Dermis microvascular lymphatic vessel endothelial cell (primary cell): ENCODE results near the gene RAVER1. TPM values are rescaled to one million over a fixed set of nuclear protein-coding genes. Genes with fewer than 3 reads are reported as not detected.
"Not testable (repeated sequence)": the region's sequence is repeated elsewhere in the genome, so short reads cannot be mapped to it uniquely, and the experiment has no call there.

Experiments used
- DNase-seq, 2 donors: peaks; one replicate each; pipeline versions ENCODE4 v3.0.0 to v3.0.0-alpha.2; 2010; ENCODE audit warnings: low read depth in 2 of 2
- total RNA-seq: library from RNA; depleted of rRNA; stranded (reverse); fragments of >200 nt; gene quantifications from 2 replicates; pipeline ENCODE4 v1.2.1, GENCODE V29; 2014

The RAVER1 gene
- 5.4 and 8.3 TPM in 2 replicates for total RNA-seq

GRCh38 chr19:10332965-10333757 is at the start of gene RAVER1:
RAVER1 (minus strand) TSS chr19:10333529; CDS start chr19:10333507, 22 bp downstream.
- peak; percentile 93 to 99 for DNase-seq

- DNase-seq: not testable (repeated sequence)
Measured at GRCh38 chr19:10383223-10383499, 49.8 kb upstream of the RAVER1 start.

- DNase-seq: peak; percentile 97 to 99
Measured at GRCh38 chr19:10380313-10381102, 47.2 kb upstream of the RAVER1 start, which contains the start of gene TYK2. TYK2 (minus strand) TSS chr19:10380572; CDS start chr19:10378406, 2,166 bp downstream.

GRCh38 chr19:10379880-10380312 is 46.6 kb upstream of the RAVER1 start:
- no peak for DNase-seq

GRCh38 chr19:10378124-10378523 is 44.8 kb upstream of the RAVER1 start:
- DNase-seq: no peak

- not testable (repeated sequence) for DNase-seq
Measured at GRCh38 chr19:10377140-10377640, 43.9 kb upstream of the RAVER1 start.

GRCh38 chr19:10374931-10375330 is 41.6 kb upstream of the RAVER1 start:
- no peak for DNase-seq

- DNase-seq: no peak
Measured at GRCh38 chr19:10372690-10373089, 39.4 kb upstream of the RAVER1 start.

- no peak for DNase-seq
Measured at GRCh38 chr19:10368101-10368803, 34.9 kb upstream of the RAVER1 start.

GRCh38 chr19:10366950-10367512 is 33.7 kb upstream of the RAVER1 start:
- not testable (repeated sequence) for DNase-seq

GRCh38 chr19:10365518-10365917 is 32.2 kb upstream of the RAVER1 start:
- no peak for DNase-seq

GRCh38 chr19:10364644-10365043 is 31.3 kb upstream of the RAVER1 start:
- DNase-seq: no peak

- no peak for DNase-seq
Measured at GRCh38 chr19:10363789-10364281, 30.5 kb upstream of the RAVER1 start.

GRCh38 chr19:10362259-10362658 is 28.9 kb upstream of the RAVER1 start:
- DNase-seq: no peak

- no peak for DNase-seq
Measured at GRCh38 chr19:10361569-10362011, 28.3 kb upstream of the RAVER1 start.

GRCh38 chr19:10356431-10356830 is 23.1 kb upstream of the RAVER1 start:
- DNase-seq: no peak

GRCh38 chr19:10353793-10354391 is 20.6 kb upstream of the RAVER1 start:
- DNase-seq: no peak

- DNase-seq: no peak
Measured at GRCh38 chr19:10352764-10353671, 19.7 kb upstream of the RAVER1 start.

- no peak for DNase-seq
Measured at GRCh38 chr19:10346509-10346908, 13.2 kb upstream of the RAVER1 start.

- no peak for DNase-seq
Measured at GRCh38 chr19:10344780-10345179, 11.5 kb upstream of the RAVER1 start.
